Skeletal muscle cell (primary cell): Measurements from ENCODE around the gene HAUS2.
"Not testable (repeated sequence)": the region's sequence is repeated elsewhere in the genome, so short reads cannot be mapped to it uniquely, and the experiment has no call there.

Source experiments
- DNase-seq: peaks from one replicate; pipeline ENCODE4 v3.0.0-alpha.2; 2010; ENCODE audit warnings: low read depth
- H3K4me3 ChIP-seq: 2 replicates; pipeline ENCODE4 v1.5.1; 2011; ENCODE audit warnings: low read depth, mild to moderate bottlenecking, control low read depth, low read length, moderate library complexity

HAUS2 gene

DNA sequence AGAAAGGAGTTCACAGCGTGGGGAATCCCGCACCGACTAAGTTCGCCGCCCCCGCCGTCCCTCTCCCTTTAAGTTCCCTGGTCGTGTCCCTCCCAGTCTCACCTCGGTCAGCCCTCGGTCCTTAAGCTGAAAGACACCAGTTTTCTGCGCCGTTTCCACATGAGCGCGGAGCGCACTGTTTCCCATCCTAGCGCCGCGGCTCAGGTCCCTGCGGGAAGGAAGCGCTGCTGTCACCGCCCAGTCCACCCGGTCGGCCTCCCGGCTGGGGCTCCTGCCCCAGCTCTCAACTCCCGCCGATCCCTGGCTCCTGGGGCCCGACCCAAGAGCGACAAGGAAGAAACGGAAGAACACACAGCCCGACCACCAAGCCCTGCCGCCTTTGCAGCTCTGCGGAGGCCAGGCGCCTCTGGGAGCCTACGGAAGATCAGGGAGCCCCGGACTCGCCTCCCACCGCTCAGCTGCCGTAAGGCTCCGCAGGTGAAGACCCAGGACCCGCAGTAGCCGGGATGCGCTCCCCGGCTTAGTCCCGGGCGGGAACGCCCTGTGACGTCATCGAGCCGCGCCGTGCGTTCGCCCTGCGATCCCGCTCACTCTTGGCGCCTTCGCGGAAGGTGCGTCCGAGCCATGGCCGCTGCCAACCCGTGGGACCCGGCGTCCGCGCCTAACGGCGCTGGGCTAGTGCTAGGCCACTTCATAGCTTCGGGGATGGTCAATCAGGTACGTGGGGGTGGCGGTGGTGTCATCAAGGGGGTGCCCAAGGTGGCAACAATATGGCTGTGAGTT, at the start of gene HAUS2, which contains the start of gene LRRC57:
TSS of gene HAUS2 (plus strand) at position 590 of the 783 bp plus-strand sequence. CDS start at position 625, 35 bp downstream.
TSS of gene LRRC57 (minus strand) at position 545 of the 783 bp plus-strand sequence. CDS start at position 186, 359 bp downstream.
- DNase-seq = peak; percentile 35
- H3K4me3 ChIP-seq = peak within 1 kb of the TSS; percentile 95

DNA sequence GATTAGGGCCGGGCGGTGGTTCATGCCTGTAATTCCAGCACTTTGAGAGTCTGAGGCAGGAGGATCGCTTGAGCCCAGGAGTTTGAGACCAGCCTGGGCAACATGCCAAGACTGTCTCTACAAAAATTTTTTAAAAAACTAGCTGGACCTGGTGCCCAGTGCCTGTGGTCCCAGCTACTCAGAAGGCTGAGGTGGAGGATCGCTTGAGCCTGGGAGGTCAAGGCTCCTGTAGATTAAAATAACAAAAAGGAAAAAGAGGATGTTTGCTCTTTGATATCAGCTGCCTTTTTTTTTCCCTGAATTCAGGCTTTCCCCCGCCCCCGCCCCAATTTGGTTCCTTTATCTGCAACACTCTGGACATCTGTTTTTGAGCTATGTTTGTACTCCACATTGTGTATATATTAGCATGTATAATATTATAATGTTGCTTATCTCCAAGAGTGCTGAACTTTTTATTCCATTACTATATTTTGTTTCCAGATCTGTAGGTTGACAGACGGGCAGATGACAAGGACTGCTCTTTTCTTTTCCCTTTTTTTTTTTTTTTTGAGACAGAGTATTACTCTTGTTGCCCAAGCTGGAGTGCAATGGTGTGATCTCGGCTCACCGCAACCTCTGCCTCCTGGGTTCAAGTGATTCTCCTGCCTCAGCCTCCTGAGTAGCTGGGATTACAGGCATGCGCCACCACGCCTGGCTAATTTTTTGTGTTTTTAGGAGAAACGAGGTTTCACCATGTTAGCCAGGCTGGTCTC, 48.6 kb upstream of the HAUS2 start:
- DNase-seq = no peak
- no peak overlapping the region for H3K4me3 ChIP-seq

DNA sequence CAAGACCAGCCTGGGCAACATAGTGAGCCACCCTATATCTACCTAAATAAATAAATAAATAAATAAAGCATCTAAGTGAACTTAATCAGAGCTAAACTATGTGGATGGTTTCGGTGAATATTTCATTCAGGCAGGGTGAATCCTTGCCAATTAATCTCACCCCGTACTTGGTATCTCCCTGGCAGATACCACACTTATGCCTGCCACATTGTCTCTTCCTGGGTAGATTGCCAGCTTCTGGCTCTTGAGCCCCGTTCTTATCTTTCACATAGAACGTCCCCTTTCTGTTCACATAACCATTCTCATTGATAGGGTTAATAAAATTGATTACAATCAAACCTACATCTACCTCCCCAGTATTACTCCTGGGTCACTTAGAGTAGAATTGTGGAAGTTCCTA, 46.2 kb upstream of the HAUS2 start:
- no peak overlapping the region for H3K4me3 ChIP-seq
- DNase-seq = no peak

DNA sequence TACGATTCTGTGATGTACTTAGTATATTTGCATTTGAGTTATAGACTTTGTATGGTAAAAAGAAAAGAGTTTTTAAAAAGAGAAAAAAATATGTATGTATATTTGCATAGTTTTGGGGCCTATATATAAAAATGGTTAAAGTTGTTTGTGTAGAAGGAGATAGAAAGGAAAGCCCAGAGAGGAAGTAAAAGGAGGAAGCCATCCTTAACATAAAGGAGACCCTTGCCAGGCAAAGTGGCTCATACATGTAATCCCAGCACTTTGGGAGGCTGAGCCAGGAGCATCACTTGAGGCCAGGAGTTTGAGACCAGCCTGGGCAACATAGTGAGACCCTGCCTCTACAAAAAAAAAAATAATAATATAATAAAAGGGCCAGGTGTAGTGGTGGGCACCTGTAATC, 44.8 kb upstream of the HAUS2 start:
- DNase-seq = no peak
- no peak overlapping the region for H3K4me3 ChIP-seq

DNA sequence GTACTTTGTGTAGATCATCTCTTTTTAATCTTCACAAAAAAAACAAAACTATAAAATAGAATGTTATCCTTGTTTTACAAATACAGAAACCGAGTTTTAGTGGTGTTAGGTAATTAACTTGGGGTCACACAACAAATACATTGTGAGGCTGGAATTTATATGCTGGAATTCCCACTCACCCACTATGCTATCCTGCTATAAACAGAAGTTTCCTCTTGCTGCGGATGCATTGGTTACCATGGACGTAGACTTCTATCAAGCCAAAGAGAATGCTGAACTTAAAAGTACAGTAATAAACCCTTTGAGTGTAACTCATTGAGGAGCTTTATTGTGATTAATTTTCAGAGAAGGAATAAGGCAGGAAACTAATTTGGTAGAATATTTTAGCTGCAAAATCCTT, 44.0 kb upstream of the HAUS2 start:
- H3K4me3 ChIP-seq = no peak overlapping the region
- no peak for DNase-seq

DNA sequence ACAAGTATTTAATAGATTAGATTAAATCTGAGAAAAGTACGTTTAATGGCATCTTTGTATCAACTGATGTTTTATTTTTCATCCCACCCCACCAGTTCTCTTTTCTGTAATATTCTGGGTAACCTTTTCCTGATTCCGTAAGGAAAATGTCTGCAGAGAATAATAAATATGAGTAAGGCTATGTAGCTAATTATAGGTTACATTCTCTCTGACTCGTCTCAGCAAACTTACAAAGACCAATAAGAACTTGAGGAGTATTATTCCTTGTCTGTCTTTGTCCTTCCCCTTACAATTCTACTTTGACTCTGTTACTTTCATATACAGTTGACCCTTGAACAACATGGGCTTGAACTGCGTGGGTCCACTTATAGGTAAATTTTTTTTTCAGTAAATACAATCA, 41.1 kb upstream of the HAUS2 start:
- DNase-seq = no peak
- H3K4me3 ChIP-seq = no peak overlapping the region

DNA sequence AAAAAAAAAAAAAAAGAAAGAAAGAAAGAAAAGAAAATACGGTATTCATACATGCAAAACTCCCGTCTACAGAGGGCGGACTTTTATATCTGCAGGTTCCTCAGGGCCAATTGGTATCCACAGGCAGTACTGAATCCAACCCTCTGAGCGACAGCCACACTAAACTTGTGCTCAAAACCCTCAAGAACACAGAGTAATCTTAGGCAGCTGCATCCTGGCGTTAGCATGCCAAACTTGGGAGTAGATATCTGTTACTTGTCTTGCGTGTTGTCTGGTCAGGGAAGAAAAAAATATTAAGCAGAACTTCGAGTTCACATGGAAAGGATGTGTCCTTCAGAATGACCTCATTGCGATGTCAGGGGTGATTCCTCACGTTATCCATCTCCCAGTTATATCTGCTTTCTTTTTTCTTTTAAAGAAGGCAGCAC, 40.4 kb upstream of the HAUS2 start:
- no peak for DNase-seq

DNA sequence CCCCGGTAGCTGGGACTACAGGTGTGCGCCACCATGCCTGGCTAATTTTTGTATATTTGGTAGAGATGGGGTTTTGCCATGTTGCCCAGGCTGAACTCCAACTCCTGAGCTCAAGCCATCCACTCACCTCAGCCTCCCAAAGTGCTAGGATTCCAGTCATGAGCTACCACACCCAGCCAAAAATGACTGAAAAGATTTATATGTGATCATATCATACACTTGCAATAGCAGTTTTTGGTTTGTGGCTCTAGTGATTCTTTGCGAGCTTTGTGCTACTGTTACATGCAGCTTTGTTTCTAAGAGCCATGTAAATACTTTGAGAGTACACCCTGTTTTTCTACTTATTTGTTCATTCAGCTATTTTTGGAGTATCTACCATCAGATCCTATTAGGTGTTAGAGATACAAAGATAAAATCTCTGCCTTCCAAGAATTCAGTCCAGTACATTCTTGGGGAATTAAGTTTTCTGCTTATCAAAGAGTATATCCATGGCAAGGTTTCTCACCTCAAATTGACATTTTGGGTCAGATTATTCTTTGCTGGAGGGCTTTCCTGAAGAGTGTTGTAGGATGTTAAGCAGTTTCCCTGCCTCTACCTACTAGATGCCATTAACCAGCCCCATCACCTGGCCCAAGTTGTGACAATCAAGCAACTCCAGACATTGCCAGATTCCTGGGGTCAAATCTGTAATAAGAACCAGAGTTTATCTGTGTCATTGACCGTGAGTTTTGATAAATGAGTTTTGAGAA, 38.2 kb upstream of the HAUS2 start:
- no peak for DNase-seq
- no peak overlapping the region for H3K4me3 ChIP-seq

More for the DNA sequence above, 40.4 kb upstream of the HAUS2 start:
- no peak overlapping the region for H3K4me3 ChIP-seq

DNA sequence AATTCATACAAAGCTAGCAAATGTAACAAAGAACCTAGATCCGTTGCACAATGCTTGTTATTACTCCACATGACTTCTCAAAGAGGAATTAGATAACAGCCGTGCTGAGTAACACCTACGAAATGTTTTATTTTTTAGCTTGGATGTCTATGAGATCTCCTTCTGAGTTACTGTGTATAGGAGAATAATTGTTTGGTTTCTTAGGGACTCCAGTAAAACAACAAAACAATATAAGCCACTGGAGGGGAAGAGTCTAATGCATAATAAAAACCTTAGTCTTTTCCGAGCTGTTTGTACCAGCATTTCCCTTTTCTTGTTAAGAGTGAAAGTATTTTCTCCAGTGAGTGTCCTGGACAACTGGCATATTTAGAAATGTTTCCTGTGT, 37.6 kb upstream of the HAUS2 start:
- no peak overlapping the region for H3K4me3 ChIP-seq
- no peak for DNase-seq

DNA sequence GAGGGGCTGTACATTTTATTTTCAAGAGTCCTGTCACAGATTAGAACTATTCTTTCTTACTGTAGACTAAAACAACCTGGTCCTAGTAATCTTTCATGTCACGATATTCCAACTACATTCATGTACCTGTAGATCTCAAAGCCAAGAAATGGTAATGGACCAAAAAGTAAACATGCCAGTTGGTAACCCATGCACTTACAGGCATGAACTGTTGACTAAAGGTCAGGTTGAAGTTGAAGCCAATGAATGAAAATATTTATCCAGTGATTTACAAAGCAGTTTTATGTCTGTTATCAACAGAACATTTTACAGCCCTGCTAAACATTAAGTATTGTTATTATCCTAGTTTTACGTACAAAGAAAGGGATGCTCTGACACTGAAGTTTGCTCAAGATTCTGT, 25.3 kb upstream of the HAUS2 start:
- no peak for DNase-seq
- H3K4me3 ChIP-seq = no peak overlapping the region

DNA sequence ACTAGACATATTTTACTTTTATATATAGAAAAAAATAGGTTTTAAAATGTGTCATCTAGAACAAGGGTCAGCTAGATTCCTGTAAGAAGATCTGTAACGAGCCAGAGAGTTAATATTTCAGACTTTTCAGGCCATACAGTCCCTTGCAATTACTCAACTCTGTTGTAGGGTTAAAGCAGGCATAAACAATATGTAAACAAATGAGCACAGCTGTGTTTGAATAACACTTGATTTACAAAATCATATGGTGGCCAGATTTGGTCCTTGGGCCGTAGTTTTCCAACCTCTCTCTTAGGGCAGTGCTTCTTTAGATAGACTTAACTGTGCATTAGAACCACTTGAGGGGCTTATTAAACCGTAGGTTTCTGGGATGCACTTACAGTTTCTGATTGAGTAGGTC, 19.7 kb upstream of the HAUS2 start:
- no peak overlapping the region for H3K4me3 ChIP-seq
- no peak for DNase-seq

DNA sequence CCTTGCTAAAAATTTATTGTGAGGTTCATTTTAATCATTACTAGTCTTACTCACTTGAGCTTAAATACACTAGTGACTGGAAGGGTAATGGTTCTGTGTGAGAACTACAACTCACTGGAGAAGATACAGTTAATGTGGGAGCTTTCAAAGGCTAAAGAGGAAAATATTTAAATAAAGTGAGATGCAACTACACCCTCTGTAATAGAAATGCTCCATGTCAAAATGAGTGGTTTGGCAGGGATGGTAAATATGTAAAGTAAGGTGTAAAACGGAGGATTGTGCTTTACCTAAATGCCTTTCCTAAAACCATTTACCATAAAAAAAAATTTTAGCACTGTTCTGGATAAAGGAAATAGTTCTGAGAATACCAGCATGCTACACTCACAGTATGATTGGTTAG, 15.4 kb upstream of the HAUS2 start:
- H3K4me3 ChIP-seq = no peak overlapping the region
- no peak for DNase-seq

DNA sequence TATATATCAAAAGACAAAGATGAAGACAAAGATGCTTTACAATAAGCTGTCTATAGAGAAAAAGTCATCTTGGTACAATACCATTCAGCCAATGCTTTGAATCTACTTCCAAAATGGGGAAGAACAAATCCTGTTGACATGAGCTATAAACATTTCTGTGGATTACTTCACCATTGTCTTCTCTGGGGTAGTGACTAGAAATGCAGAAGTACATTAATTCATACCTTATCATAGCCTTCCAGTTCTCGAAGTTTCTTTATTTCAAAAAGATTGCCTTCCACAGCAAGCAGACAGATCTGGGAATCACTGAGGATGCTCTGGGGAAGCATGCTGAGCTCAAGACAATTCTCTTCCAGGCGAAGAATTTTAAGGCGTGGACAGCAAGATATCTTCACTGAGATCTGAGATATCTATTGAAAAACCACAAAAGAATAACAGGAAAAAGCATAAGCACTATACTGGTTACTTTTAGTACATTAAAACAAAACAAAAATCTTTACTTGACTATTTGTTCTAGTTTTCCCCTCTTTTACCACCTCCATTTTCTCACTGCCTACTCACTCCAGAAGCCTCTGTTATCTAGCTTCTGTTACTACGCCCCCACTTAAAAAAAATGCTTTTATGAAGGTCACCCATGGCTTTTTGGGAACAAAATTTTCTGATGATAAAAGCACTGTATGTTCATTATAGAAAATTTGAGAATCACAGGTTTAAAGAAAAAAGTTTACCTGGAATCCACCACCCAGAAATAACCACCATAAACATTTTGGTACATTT, 3.6 kb upstream of the HAUS2 start:
- H3K4me3 ChIP-seq = no peak overlapping the region
- DNase-seq = no peak

DNA sequence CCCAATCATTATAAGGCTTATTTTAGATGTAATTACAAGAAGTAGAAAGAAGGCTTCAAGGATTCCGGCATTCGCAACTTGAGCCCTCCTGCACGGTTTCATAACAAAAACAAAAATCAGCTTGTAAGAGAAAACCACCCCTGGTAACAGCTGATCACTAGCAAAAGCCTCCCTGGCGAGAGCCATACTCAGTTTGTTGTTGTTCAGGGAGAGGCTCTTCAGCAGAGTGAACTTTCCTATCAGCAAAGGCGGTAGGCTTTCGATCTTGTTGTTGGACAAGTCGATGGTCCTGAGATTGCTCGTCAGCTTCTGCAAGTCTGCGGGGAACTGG, 755 bp upstream of the HAUS2 start:
- peak; percentile 18 for DNase-seq

DNA sequence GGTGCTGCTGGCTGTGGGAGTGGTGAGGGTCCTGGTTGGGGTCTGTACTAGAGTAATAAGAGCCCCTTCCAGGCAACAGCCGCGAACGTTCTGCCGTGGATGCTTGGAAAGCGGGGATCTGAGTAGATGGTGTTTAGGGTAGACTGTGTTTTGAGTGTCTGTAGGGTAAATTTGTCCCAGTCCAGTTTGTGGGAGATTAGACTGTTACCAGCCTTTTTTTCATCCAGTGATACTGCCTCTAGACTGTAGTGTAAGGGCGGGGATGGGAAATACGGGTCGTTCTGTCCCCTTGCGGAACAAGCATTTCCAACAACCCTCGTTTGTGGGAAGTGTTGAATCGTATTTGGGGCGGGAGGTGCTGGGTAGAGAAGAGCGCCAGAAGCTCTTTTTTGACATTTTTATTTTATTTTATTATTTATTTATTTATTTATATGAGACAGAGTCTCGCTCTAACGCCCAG, 424 bp downstream of the HAUS2 start:
- no peak for DNase-seq

More for the DNA sequence above, 755 bp upstream of the HAUS2 start:
- H3K4me3 ChIP-seq = peak overlapping the region; percentile 95

DNA sequence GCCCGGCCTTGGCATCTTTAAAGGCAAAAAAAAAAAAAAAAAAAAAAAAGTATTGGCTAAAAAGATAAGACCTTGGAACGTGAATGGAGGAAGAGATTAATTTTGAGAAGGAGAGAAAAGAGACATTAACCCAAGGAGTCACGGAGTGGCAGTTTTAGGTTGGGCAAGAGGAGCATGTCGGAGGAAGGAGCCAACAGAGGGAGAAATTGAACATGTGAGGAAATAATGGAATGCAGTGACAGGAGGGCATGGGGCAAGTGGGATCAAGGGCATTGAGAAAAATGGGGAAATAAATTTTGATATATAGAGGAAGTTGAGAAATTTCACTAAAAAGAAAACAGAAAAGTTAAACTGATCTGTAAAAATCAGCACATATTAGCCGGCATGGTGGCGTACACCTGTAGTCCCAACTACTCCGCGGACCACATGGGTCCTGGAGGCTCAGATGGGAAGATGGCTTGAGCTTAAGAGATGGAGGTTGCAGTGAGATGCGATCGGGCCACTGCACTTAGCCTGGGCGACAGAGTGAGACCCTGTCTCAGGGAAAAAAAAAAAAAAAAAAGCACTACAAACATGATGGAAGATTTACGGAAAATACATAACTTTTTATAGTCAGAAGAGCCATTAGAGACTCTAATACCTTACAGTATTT, 1.2 kb downstream of the HAUS2 start:
- DNase-seq = no peak
- peak overlapping the region; percentile 95 for H3K4me3 ChIP-seq

More for the DNA sequence above, 424 bp downstream of the HAUS2 start:
- H3K4me3 ChIP-seq = peak overlapping the region; percentile 95

DNA sequence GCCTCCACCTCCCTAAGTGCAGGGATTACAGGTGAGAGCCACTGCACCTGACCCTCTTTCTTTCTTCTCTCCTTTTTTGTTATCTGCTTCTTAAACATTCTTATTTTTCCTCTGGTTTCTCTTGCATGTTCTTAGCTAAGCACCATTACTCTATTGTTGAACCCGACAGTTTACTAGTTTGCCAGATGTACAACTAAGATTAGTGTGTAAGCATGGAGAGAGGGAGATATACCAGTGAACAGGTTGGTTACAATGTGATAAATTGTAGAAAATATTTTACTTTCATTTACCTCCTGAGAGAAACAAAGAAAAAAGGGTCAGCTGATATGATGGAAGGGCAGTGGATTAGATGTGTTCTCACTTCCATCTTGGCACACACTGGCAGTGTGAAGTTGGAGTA, 4.9 kb downstream of the HAUS2 start:
- H3K4me3 ChIP-seq = no peak overlapping the region
- DNase-seq = no peak

DNA sequence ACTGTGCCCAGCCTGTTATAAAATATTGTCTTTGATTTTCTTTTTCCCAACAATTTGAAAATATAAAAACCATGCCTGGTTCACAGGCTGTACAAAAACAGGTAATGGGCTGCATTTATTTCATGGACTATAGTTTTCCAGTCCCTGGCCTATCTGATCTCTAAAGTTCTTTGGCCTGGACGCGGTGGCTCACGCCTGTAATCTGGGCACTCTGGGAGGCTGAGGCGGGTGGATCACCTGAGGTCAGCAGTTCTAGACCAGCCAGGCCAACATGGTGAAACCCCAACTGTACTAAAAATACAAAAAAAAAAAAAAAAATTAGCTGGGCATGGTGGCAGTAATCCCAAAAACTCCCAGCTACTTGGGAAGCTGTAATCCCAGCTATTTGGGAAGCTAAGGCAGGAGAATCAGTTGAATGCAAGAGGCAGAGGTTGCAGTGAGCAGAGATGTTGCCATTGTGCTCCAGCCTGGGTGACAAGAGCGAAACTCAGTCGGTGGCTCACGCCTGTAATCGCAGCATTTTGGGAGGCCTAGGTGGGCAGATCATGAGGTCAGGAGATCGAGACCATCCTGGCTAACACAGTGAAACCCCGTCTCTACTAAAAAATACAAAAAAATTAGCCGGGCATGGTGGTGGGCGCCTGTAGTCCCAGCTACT, 8.0 kb downstream of the HAUS2 start:
- not testable (repeated sequence) for DNase-seq, H3K4me3 ChIP-seq
